ENCODE data around the gene HIF3A.
A peak's percentile ranks its signal among the peaks of the same experiment; 100 is the strongest.
"Not testable (repeated sequence)": the region's sequence is repeated elsewhere in the genome, so short reads cannot be mapped to it uniquely, and the experiment has no call there.

HIF3A gene

GRCh38 chr19:46296722-46297461 is at the start of gene HIF3A:
HIF3A (plus strand) TSS chr19:46297042; CDS start chr19:46297077, 35 bp downstream.
- no peaks in the 10 kb centered on the region for H3K9me3 ChIP-seq (ENCODE audit: control insufficient read depth, insufficient read depth, low read length)
- H3K9ac ChIP-seq (ENCODE audit: low read depth, low read length), result peak within 1 kb of the TSS; percentile 74
- H3K36me3 ChIP-seq (ENCODE audit: insufficient read depth, low read length), result no peaks in the 10 kb centered on the region
- peaks cover 14% of the 10 kb centered on the region for H3K4me1 ChIP-seq (ENCODE audit: insufficient read depth, low read length)

GRCh38 chr19:46250076-46250735 is 46.6 kb upstream of the HIF3A start:
- Histone ChIP-seq H3K9me3 (ENCODE audit: control insufficient read depth, insufficient read depth, low read length) (no peaks in the 10 kb centered on the region), H3K4me1 (ENCODE audit: insufficient read depth, low read length) (no peaks in the 10 kb centered on the region), H3K9ac (ENCODE audit: low read depth, low read length) (no peak overlapping the region), H3K36me3 (ENCODE audit: insufficient read depth, low read length) (no peaks in the 10 kb centered on the region)

DNA sequence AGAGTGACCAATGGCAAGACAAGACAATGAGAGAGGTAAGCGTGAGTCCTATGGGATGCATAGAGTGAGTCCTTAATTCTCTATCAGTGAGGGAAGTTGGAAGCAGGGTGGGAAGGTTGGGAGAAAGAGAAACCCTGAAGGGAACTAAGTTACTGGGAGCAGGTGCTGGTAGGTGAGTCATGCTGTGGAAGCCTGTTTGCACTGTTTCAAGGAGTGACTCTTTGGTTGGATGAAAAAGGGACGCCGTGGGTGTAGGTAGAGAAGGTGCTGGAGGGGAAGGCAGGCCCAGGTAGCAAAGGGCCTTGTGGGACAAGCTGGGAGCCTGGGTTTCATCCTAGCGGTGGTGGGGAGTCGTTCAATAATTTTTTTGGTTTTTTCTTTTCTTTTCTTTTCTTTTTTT is 45.4 kb upstream of the HIF3A start:
- no peaks in the 10 kb centered on the region for H3K4me1 ChIP-seq (ENCODE audit: insufficient read depth, low read length)
- H3K9ac ChIP-seq (ENCODE audit: low read depth, low read length), result no peak overlapping the region
- no peaks in the 10 kb centered on the region for H3K36me3 ChIP-seq (ENCODE audit: insufficient read depth, low read length)
- no peaks in the 10 kb centered on the region for H3K9me3 ChIP-seq (ENCODE audit: control insufficient read depth, insufficient read depth, low read length)

- Histone ChIP-seq H3K36me3 (ENCODE audit: insufficient read depth, low read length) (no peaks in the 10 kb centered on the region), H3K9me3 (ENCODE audit: control insufficient read depth, insufficient read depth, low read length) (no peaks in the 10 kb centered on the region), H3K4me1 (ENCODE audit: insufficient read depth, low read length) (no peaks in the 10 kb centered on the region), H3K9ac (ENCODE audit: low read depth, low read length) (no peak overlapping the region)
Measured at GRCh38 chr19:46254776-46255175, 42.1 kb upstream of the HIF3A start.

DNA sequence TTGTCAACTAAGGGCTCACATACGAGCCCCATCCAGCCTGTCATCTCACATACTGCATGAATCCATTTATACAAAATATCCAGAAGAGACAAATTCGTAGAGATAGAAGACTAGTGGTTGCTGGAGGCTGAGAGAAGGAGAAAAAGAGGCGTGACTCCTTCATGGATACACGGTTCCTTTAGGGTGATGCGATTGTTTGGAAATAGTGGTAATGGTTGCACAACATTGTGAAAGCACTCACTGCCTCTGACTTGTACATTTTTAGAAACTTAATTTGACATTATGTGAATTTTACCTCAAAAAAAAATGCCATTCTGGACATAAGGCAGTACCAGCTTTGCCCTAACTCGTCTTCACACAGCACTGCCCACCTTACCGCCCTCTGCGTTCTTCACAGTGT is 40.0 kb upstream of the HIF3A start:
- Histone ChIP-seq H3K36me3 (ENCODE audit: insufficient read depth, low read length) (no peaks in the 10 kb centered on the region), H3K9ac (ENCODE audit: low read depth, low read length) (no peak overlapping the region), H3K4me1 (ENCODE audit: insufficient read depth, low read length) (no peaks in the 10 kb centered on the region), H3K9me3 (ENCODE audit: control insufficient read depth, insufficient read depth, low read length) (no peaks in the 10 kb centered on the region)

- not testable (repeated sequence) for H3K4me1 ChIP-seq (ENCODE audit: insufficient read depth, low read length); H3K9me3 ChIP-seq (ENCODE audit: control insufficient read depth, insufficient read depth, low read length); H3K36me3 ChIP-seq (ENCODE audit: insufficient read depth, low read length); H3K9ac ChIP-seq (ENCODE audit: low read depth, low read length)
Measured at GRCh38 chr19:46261501-46261900, 35.3 kb upstream of the HIF3A start.

DNA sequence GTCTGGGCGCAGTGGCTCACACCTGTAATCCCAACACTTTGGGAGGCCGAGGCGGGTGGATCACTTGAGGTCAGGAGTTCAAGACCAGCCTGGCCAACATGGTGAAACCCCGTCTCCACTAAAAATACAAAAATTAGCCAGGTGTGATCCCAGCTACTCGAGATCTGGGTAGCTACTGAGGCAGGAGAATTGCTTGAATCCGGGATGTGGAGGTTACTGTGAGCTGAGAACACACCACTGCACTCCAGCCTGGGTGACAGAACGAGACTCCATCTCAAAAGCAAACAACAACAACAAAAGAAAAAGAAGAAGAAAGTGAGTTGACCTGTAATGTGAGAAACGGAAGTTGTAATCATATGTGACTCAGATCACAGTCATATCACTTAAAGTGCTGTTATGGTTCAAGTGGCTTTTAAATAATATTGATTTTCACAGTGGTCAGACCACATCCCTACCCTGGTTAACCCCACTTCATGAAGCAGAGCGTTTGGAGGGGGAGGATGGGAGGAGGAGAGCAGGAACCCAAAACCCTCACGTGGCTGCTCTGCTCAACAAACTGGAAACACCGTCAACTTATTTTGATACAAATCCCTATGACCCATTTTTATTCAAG is 34.1 kb upstream of the HIF3A start:
- not testable (repeated sequence) for H3K9me3 ChIP-seq (ENCODE audit: control insufficient read depth, insufficient read depth, low read length); H3K36me3 ChIP-seq (ENCODE audit: insufficient read depth, low read length); H3K9ac ChIP-seq (ENCODE audit: low read depth, low read length); H3K4me1 ChIP-seq (ENCODE audit: insufficient read depth, low read length)

GRCh38 chr19:46264801-46265200 is 32.0 kb upstream of the HIF3A start:
- H3K9me3 ChIP-seq (ENCODE audit: control insufficient read depth, insufficient read depth, low read length); H3K36me3 ChIP-seq (ENCODE audit: insufficient read depth, low read length); H3K4me1 ChIP-seq (ENCODE audit: insufficient read depth, low read length); H3K9ac ChIP-seq (ENCODE audit: low read depth, low read length): not testable (repeated sequence)

- H3K4me1 ChIP-seq (ENCODE audit: insufficient read depth, low read length), result peaks cover 3% of the 10 kb centered on the region; the same call in 1 of the 2 replicates
- no peaks in the 10 kb centered on the region for H3K36me3 ChIP-seq (ENCODE audit: insufficient read depth, low read length)
- H3K9ac ChIP-seq (ENCODE audit: low read depth, low read length), result no peak overlapping the region
- no peaks in the 10 kb centered on the region for H3K9me3 ChIP-seq (ENCODE audit: control insufficient read depth, insufficient read depth, low read length)
Measured at GRCh38 chr19:46265217-46265828, 31.5 kb upstream of the HIF3A start.

- H3K4me1 ChIP-seq (ENCODE audit: insufficient read depth, low read length), result peaks cover 9% of the 10 kb centered on the region; the same call in 1 of the 2 replicates
- no peaks in the 10 kb centered on the region; the same call in 1 of the 2 replicates for H3K36me3 ChIP-seq (ENCODE audit: insufficient read depth, low read length)
- no peaks in the 10 kb centered on the region for H3K9me3 ChIP-seq (ENCODE audit: control insufficient read depth, insufficient read depth, low read length)
- no peak overlapping the region for H3K9ac ChIP-seq (ENCODE audit: low read depth, low read length)
Measured at GRCh38 chr19:46269101-46269500, 27.7 kb upstream of the HIF3A start.

- Histone ChIP-seq H3K9me3 (ENCODE audit: control insufficient read depth, insufficient read depth, low read length) (no peaks in the 10 kb centered on the region), H3K9ac (ENCODE audit: low read depth, low read length) (no peak overlapping the region)
Measured at GRCh38 chr19:46270521-46271256, 26.2 kb upstream of the HIF3A start.

DNA sequence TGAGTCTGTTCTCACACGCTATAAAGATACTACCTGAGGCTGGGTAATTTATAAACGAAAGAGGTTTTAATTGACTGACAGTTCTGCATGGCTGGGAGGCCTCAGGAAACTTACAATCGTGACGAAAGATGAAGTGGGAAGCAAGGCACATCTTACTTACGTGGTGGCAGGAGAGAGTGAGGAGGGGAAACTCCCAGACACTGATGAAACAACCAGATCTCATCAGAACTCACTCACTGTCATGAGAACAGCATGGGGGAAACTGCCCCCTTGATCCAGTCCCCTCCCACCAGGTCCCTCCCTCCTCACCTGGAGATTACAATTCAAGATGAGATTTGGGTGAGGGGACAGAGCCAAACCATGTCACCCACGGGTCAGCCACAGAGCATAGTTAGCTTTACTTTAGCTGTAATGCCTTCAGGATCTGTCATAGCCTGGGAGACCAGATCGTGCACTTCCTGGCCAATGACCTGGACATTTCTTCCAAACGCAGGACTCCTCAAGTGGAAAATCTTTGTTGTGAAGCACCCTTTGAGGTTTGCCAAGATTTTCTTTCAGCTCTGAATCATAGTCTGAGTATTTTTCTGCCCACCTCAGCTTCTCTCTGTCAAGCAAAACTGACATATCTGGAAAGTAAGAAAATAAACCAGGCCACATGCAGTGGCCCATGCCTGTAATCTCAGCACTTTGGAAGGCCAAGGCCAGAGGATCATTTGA is 25.2 kb upstream of the HIF3A start:
- no peak overlapping the region for H3K9ac ChIP-seq (ENCODE audit: low read depth, low read length)
- peaks cover 9% of the 10 kb centered on the region; the same call in 1 of the 2 replicates for H3K4me1 ChIP-seq (ENCODE audit: insufficient read depth, low read length)
- H3K9me3 ChIP-seq (ENCODE audit: control insufficient read depth, insufficient read depth, low read length), result no peaks in the 10 kb centered on the region; the same call in 1 of the 2 replicates
- no peaks in the 10 kb centered on the region; the same call in 1 of the 2 replicates for H3K36me3 ChIP-seq (ENCODE audit: insufficient read depth, low read length)

More at GRCh38 chr19:46270521-46271256, 26.2 kb upstream of the HIF3A start:
- H3K4me1 ChIP-seq (ENCODE audit: insufficient read depth, low read length), result peaks cover 9% of the 10 kb centered on the region; the same call in 1 of the 2 replicates
- H3K36me3 ChIP-seq (ENCODE audit: insufficient read depth, low read length), result no peaks in the 10 kb centered on the region; the same call in 1 of the 2 replicates

DNA sequence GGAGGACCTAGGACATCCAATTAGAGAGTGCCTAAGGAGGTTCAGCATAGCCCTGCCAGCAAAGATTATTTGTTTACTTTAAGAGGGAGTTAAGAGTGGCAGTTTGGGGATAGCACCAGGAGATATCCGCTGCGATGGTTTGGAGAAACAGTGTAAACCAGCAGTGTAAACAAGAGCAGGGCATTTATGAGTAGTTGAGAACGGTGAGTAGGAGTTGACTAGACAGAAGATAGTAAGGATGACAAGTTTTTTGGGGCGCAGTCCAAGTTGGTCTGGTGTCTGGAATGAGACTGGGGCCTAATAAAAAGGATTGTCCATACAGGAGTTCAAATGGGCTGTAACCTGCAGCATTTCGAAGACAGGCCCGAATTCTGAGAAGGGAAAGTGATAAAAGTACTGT is 22.9 kb upstream of the HIF3A start:
- peaks cover 12% of the 10 kb centered on the region for H3K4me1 ChIP-seq (ENCODE audit: insufficient read depth, low read length)
- H3K9ac ChIP-seq (ENCODE audit: low read depth, low read length); H3K36me3 ChIP-seq (ENCODE audit: insufficient read depth, low read length); H3K9me3 ChIP-seq (ENCODE audit: control insufficient read depth, insufficient read depth, low read length): not testable (repeated sequence)

All from ES-I3 (cell line).